Neuronal stem cell (in vitro differentiated cells): ENCODE measurements around the gene RAP1GAP2.

Experiments used
- DNase-seq: peaks from one replicate; pipeline ENCODE4 v3.0.0-alpha.2; 2013; ENCODE audit warnings: low spot score
- H2AFZ ChIP-seq: one replicate; pipeline ENCODE4 v1.6.1; 2013; ENCODE audit warnings: mild to moderate bottlenecking, low read length, inconsistent platforms
- H2AK5ac ChIP-seq: 2 replicates; pipeline ENCODE4 v1.6.1; 2013; ENCODE audit warnings: low read depth, mild to moderate bottlenecking, inconsistent platforms, low read length, moderate library complexity, mixed read lengths
- H2BK120ac ChIP-seq: 2 replicates; pipeline ENCODE4 v1.6.1; 2013; ENCODE audit warnings: low read depth, mild to moderate bottlenecking, inconsistent platforms, low read length, moderate library complexity, mixed read lengths
- H2BK12ac ChIP-seq: one replicate; pipeline ENCODE4 v1.6.1; 2013; ENCODE audit warnings: low read length, inconsistent platforms
- H2BK15ac ChIP-seq: 2 replicates; pipeline ENCODE4 v1.6.1; 2013; ENCODE audit warnings: mild to moderate bottlenecking, low read length, inconsistent platforms, mixed read lengths
- H2BK5ac ChIP-seq: one replicate; pipeline ENCODE4 v1.6.1; 2013; ENCODE audit warnings: inconsistent platforms, mild to moderate bottlenecking, low read length, moderate library complexity
- H3K14ac ChIP-seq: one replicate; pipeline ENCODE4 v1.6.1; 2013; ENCODE audit warnings: low read length, inconsistent platforms
- H3K18ac ChIP-seq: 2 replicates; pipeline ENCODE4 v1.6.1; 2013; ENCODE audit warnings: low read length, inconsistent platforms
- H3K23ac ChIP-seq: 2 replicates; pipeline ENCODE4 v1.6.1; 2013; ENCODE audit warnings: low read depth, mild to moderate bottlenecking, mixed read lengths, low read length, inconsistent platforms; ENCODE audit not compliant: poor library complexity
- H3K27ac ChIP-seq: replicated peaks from 3 replicates; pipeline ENCODE4 v1.5.1; 2013; ENCODE audit warnings: low read length, inconsistent platforms
- H3K27me3 ChIP-seq, 3 experiments: 2 replicates each; pipeline ENCODE4 v1.6.1; 2013; ENCODE audit warnings: low read length in 3 of 3, mild to moderate bottlenecking in 2 of 3, inconsistent platforms in 1 of 3, low read depth in 1 of 3, mixed read lengths in 1 of 3, moderate library complexity in 1 of 3; ENCODE audit not compliant: control insufficient read depth in 3 of 3, insufficient read depth in 3 of 3
- H3K36me3 ChIP-seq, 2 donors: replicated peaks in 1 of 2; 2 replicates each; pipeline ENCODE4 v1.6.1; 2013; ENCODE audit warnings: low read length in 2 of 2; ENCODE audit not compliant: control insufficient read depth in 2 of 2, insufficient read depth in 2 of 2
- H3K4ac ChIP-seq: 2 replicates; pipeline ENCODE4 v1.6.1; 2013; ENCODE audit warnings: inconsistent platforms, mild to moderate bottlenecking, low read length, moderate library complexity
- H3K4me1 ChIP-seq, 2 donors: 1 replicate in 1 of 2; 2 replicates in 1 of 2; pipeline ENCODE4 v1.6.1; 2013; ENCODE audit warnings: low read length in 2 of 2, low read depth in 1 of 2; ENCODE audit not compliant: control insufficient read depth in 2 of 2, insufficient read depth in 1 of 2
- H3K4me2 ChIP-seq: one replicate; pipeline ENCODE4 v1.6.1; 2013; ENCODE audit warnings: mild to moderate bottlenecking, low read length, inconsistent platforms; ENCODE audit not compliant: insufficient read depth, poor library complexity, severe bottlenecking
- H3K4me3 ChIP-seq, 2 donors: 2 replicates each; pipeline ENCODE4 v1.5.1; 2013; ENCODE audit warnings: low read length in 2 of 2, mild to moderate bottlenecking in 2 of 2, inconsistent platforms in 1 of 2, moderate library complexity in 1 of 2
- H3K79me1 ChIP-seq: one replicate; pipeline ENCODE4 v1.6.1; 2013; ENCODE audit warnings: low read depth, mild to moderate bottlenecking, inconsistent platforms, low read length, moderate library complexity
- H3K9ac ChIP-seq: one replicate; pipeline ENCODE4 v1.6.1; 2013; ENCODE audit warnings: mild to moderate bottlenecking, low read depth, low read length, inconsistent platforms; ENCODE audit not compliant: poor library complexity
- H3K9me3 ChIP-seq, 2 donors: replicated peaks in 1 of 2; 2 replicates each; pipeline versions ENCODE3 to v1.6.1; 2013; ENCODE audit warnings: low read length in 2 of 2, mild to moderate bottlenecking in 2 of 2, inconsistent platforms in 1 of 2, low read depth in 1 of 2, mixed read lengths in 1 of 2, moderate library complexity in 1 of 2; ENCODE audit not compliant: control insufficient read depth in 2 of 2, insufficient read depth in 1 of 2
- H4K8ac ChIP-seq: one replicate; pipeline ENCODE4 v1.6.1; 2013; ENCODE audit warnings: low read depth, mild to moderate bottlenecking, inconsistent platforms, low read length, moderate library complexity
- H4K91ac ChIP-seq: one replicate; pipeline ENCODE4 v1.6.1; 2013; ENCODE audit warnings: low read length, low read depth, mild to moderate bottlenecking, inconsistent platforms; ENCODE audit not compliant: poor library complexity
- WGBS, 2 donors: extraction: QIAGEN DNeasy Blood & Tissue Kit; methylation state at CpG; one replicate each; pipeline ENCODE4 v1.1.7; 2013; ENCODE audit warnings: missing lambda C conversion rate in 2 of 2, mixed read lengths in 1 of 2; ENCODE audit not compliant: insufficient read length in 2 of 2, insufficient replicate concordance in 1 of 2; ENCODE audit errors: extremely low coverage in 2 of 2; 5-methylcytosine and 5-hydroxymethylcytosine counted together

RAP1GAP2 gene

DNA sequence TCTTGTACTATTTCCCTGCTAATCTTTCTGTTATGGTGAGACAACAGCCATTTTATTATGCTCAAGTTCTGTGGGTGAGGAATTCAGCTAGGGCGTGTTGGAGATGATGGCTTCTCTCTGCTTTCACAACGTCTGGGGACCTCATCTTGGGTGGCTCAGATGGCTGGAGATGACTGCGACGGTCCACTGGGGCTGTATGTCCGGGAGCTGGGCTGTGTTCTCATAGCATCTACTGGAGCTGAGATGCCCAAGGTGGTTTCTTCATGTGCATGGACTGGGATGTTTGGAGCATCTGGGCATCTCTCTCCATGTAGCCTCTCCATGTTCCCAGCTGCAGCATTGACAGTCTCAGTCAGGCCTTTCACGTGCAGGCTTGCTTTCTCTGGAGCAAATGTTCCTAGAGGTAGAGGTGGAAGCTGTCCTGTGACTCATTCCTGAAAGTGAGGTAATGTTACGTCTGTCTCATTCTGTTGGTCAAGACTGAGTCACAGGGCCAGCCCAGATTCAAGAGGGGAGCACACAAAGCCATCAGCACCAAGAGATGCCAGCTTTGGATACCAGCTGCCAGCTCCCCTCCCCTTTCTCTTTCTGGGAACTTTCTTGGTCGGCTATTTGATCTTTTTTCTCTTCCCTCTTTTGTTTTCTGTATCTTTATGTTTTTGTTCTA lies 96.2 kb downstream of the RAP1GAP2 start:
- no peak overlapping the region for H2BK12ac ChIP-seq
- no peak overlapping the region for H4K91ac ChIP-seq
- H2BK15ac ChIP-seq: no peak overlapping the region
- no peak overlapping the region for H2AFZ ChIP-seq
- DNase-seq: no peak
- no peak overlapping the region for H3K18ac ChIP-seq
- H3K4me2 ChIP-seq: no peak overlapping the region
- H3K4ac ChIP-seq: no peak overlapping the region
- H2BK5ac ChIP-seq: no peak overlapping the region
- no peak overlapping the region for H2BK120ac ChIP-seq
- no peak overlapping the region for H2AK5ac ChIP-seq
- H3K79me1 ChIP-seq: no peaks in the 10 kb centered on the region
- H4K8ac ChIP-seq: no peak overlapping the region
- no peak overlapping the region for H3K4me3 ChIP-seq
- no peak overlapping the region for H3K14ac ChIP-seq
- H3K27ac ChIP-seq: no peak overlapping the region
- H3K9ac ChIP-seq: no peak overlapping the region
- peaks cover 0 to 2% of the 10 kb centered on the region in 2 donors for H3K4me1 ChIP-seq
- H3K27me3 ChIP-seq: no peaks in the 10 kb centered on the region
- H3K36me3 ChIP-seq: no peaks in the 10 kb centered on the region
- no peak overlapping the region for H3K23ac ChIP-seq
- H3K9me3 ChIP-seq: no peaks in the 10 kb centered on the region
- WGBS, 2 donors: no CpG with 5 or more reads among the region's 8 CpGs

DNA sequence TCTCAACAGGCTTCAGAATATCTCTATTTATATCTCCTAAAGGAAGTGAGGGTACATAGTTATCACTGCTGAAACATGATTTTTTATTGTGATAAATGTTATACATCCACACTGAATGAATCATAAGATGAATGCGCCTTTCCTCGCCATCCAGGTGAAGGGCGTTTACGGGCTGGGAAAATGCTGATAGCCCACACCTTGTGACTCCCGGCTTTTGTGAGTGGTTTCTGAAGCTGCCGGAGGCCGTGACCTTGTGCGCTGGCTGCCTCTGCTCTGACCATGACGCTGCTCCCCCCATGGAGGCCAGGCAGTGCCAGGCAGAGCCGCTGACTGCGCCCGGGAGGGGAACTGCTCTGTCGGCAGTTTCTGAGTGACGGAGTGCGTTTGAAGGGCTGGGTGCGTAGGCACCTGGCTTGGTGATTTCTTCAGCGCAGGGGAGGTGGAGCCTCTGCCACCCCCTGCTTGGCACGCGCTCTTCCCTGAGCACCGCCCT lies 97.2 kb downstream of the RAP1GAP2 start:
- H2AK5ac ChIP-seq: peak overlapping the region; percentile 79
- no peak overlapping the region for H2BK120ac ChIP-seq
- H2BK5ac ChIP-seq: no peak overlapping the region
- no peak overlapping the region for H3K27ac ChIP-seq
- H2AFZ ChIP-seq: no peak overlapping the region
- no peak overlapping the region for H4K8ac ChIP-seq
- no peaks in the 10 kb centered on the region for H3K79me1 ChIP-seq
- H3K4me3 ChIP-seq: peak overlapping the region in 1 of 2 donors; percentile 6
- peaks cover 0 to 2% of the 10 kb centered on the region in 2 donors for H3K4me1 ChIP-seq
- no peak overlapping the region for H2BK12ac ChIP-seq
- no peaks in the 10 kb centered on the region for H3K27me3 ChIP-seq
- no peak overlapping the region for H3K23ac ChIP-seq
- no peak overlapping the region for H3K18ac ChIP-seq
- H4K91ac ChIP-seq: no peak overlapping the region
- no CpG with 5 or more reads among the region's 20 CpGs for WGBS, 2 donors
- H3K4ac ChIP-seq: no peak overlapping the region
- H3K9me3 ChIP-seq: no peaks in the 10 kb centered on the region
- no peak overlapping the region for H3K4me2 ChIP-seq
- no peaks in the 10 kb centered on the region for H3K36me3 ChIP-seq
- no peak for DNase-seq
- no peak overlapping the region for H3K9ac ChIP-seq
- H2BK15ac ChIP-seq: peak overlapping the region; percentile 92
- peak overlapping the region; percentile 9 for H3K14ac ChIP-seq

DNA sequence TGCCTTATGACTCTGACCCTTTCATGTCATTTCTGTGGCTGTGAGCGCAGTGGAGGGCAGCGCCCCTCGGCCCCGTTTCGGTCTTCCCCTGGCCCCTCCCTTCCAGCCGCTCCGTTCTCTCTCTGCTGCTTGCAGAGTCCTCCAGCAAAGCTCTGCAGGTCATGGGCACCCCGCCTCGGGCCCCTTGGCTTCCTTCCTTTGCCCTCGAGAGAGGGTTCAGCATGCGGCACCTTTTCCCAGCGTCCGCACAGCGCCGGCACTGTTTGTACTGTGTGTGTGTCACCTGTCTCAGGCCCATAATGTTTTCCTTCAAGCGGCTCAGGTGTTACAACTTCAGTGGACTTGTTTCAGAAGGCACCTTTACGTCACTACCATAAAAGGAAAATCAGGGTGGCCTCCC lies 98.5 kb downstream of the RAP1GAP2 start:
- Histone ChIP-seq H3K27me3 (no peaks in the 10 kb centered on the region), H3K36me3 (no peaks in the 10 kb centered on the region), H4K91ac (no peak overlapping the region), H3K79me1 (no peaks in the 10 kb centered on the region), H3K4ac (no peak overlapping the region), H3K9me3 (no peaks in the 10 kb centered on the region), H2BK120ac (no peak overlapping the region), H3K4me1 (no peaks in the 10 kb centered on the region), H3K18ac (peak overlapping the region; percentile 57), H3K4me2 (no peak overlapping the region), H2AK5ac (no peak overlapping the region), H3K23ac (no peak overlapping the region), H3K9ac (no peak overlapping the region), H2AFZ (no peak overlapping the region), H4K8ac (no peak overlapping the region), H3K4me3 (no peak overlapping the region), H3K14ac (no peak overlapping the region), H2BK12ac (no peak overlapping the region), H2BK15ac (no peak overlapping the region), H2BK5ac (no peak overlapping the region), H3K27ac (no peak overlapping the region)
- WGBS, 2 donors: no CpG with 5 or more reads among the region's 17 CpGs
- DNase-seq: no peak

DNA sequence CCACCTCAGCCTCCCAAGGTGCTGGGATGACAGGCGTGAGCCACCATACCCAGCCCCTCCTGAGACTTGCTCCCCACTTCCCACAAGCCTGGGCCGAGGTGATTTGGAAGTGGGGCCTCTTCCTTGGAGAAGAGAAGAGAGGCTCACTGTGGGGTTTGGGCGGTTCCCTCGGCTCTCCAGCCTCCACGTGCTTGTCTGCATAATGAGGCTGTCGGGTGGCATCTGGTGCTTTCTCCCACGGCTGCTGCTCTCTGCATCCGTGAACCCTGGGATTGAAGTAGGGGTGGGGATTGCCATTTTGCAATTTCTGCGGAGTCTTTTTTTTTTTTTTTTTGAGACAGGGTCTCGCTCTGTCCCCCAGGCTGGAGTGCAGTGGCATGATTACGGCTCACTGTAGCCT lies 101.4 kb downstream of the RAP1GAP2 start:
- no peak for DNase-seq
- Histone ChIP-seq H3K9ac (no peak overlapping the region), H2BK15ac (no peak overlapping the region), H3K27ac (no peak overlapping the region), H3K27me3 (no peaks in the 10 kb centered on the region), H3K36me3 (no peaks in the 10 kb centered on the region), H2BK12ac (no peak overlapping the region), H2AFZ (no peak overlapping the region), H3K4me2 (no peak overlapping the region), H3K4ac (no peak overlapping the region), H3K14ac (no peak overlapping the region), H3K79me1 (no peaks in the 10 kb centered on the region), H4K91ac (no peak overlapping the region), H3K18ac (no peak overlapping the region), H2BK120ac (no peak overlapping the region), H3K4me1 (no peaks in the 10 kb centered on the region), H3K4me3 (no peak overlapping the region), H2AK5ac (no peak overlapping the region), H2BK5ac (no peak overlapping the region), H4K8ac (no peak overlapping the region), H3K9me3 (peaks cover 0 to 2% of the 10 kb centered on the region in 2 donors), H3K23ac (no peak overlapping the region)
- no CpG with 5 or more reads among the region's 11 CpGs for WGBS, 2 donors
